Aorta (tissue), 5 donors: ENCODE data around the gene BDP1. TPM values are rescaled to one million over a fixed set of nuclear protein-coding genes. Genes with fewer than 3 reads are reported as not detected.
"Not testable (repeated sequence)": the region's sequence is repeated elsewhere in the genome, so short reads cannot be mapped to it uniquely, and the experiment has no call there.

Source experiments
- ATAC-seq: fragments of 200-7000 bp; cut with Tn5 transposase; one replicate; pipeline ENCODE4 v1.9.1; 2022; ENCODE audit warnings: moderate library complexity; ENCODE audit not compliant: low FRiP score
- DNase-seq, 2 donors: peaks; one replicate each; pipeline ENCODE4 v3.0.0-alpha.2; 2020
- H3K27ac ChIP-seq, 2 donors: one replicate each; pipeline ENCODE4 v1.5.1; 2013; ENCODE audit warnings: low read length in 2 of 2, mild to moderate bottlenecking in 2 of 2, moderate library complexity in 2 of 2, control low read depth in 1 of 2, inconsistent platforms in 1 of 2, low read depth in 1 of 2
- H3K27me3 ChIP-seq, 2 donors: one replicate each; pipeline ENCODE4 v1.6.1; 2013; ENCODE audit warnings: control low read depth in 1 of 2, low read length in 1 of 2, mild to moderate bottlenecking in 1 of 2, moderate library complexity in 1 of 2; ENCODE audit not compliant: insufficient read depth in 2 of 2, control insufficient read depth in 1 of 2
- H3K36me3 ChIP-seq, 2 donors: one replicate each; pipeline ENCODE4 v1.6.1; 2013; ENCODE audit warnings: control low read depth in 1 of 2, low read length in 1 of 2, mild to moderate bottlenecking in 1 of 2; ENCODE audit not compliant: insufficient read depth in 2 of 2, control insufficient read depth in 1 of 2
- H3K4me1 ChIP-seq, 2 donors: one replicate each; pipeline ENCODE4 v1.6.1; 2013; ENCODE audit warnings: low read length in 2 of 2, control low read depth in 1 of 2, mild to moderate bottlenecking in 1 of 2, moderate library complexity in 1 of 2; ENCODE audit not compliant: insufficient read depth in 2 of 2, control insufficient read depth in 1 of 2
- H3K4me3 ChIP-seq, 2 donors: one replicate each; pipeline ENCODE4 v1.5.1; 2013; ENCODE audit warnings: low read length in 2 of 2, control low read depth in 1 of 2, mild to moderate bottlenecking in 1 of 2
- H3K9me3 ChIP-seq: one replicate; pipeline ENCODE4 v1.6.1; 2013; ENCODE audit warnings: mild to moderate bottlenecking, low read length; ENCODE audit not compliant: control insufficient read depth
- WGBS, 2 donors: extraction: QIAGEN DNeasy Blood & Tissue Kit; methylation state at CpG; one replicate each; pipeline ENCODE4 v1.1.7; 2013; 5-methylcytosine and 5-hydroxymethylcytosine counted together
- intact Hi-C, 2 donors: fragments of 100-400 bp; cut with DNase I; formaldehyde crosslinking; loops; one replicate each; pipeline versions ENCODE4 v1.14.2 to v1.15.0; 2022
- polyA plus RNA-seq, 2 donors: library from polyadenylated mRNA; stranded (reverse); fragments of 200-250 nt; gene quantifications; one replicate each; pipeline ENCODE4 v1.2.3, GENCODE V29; 2013
- total RNA-seq, 2 donors: library from RNA; stranded (reverse); fragmentation: NEBNext Ultra II Directional; extraction: Animal tissue kit (Norgen Biotek cat#: 25700); gene quantifications; one replicate each; pipeline ENCODE4 v1.2.1, GENCODE V29; 2021
- donor health status: healthy with polysubstance abuse.
- donor health status: Bipolar disorder and iron deficiency.
- donor health status: DM: no; HTN: no; CAD: no.
- donor health status: DM: no; HTN: no; CAD: no.
- donor health status: DM: yes; HTN: yes; CAD: no.

BDP1 gene
- total and polyA plus RNA-seq, 4 donors: 7.0 to 32.2 (median 20.2) TPM

DNA sequence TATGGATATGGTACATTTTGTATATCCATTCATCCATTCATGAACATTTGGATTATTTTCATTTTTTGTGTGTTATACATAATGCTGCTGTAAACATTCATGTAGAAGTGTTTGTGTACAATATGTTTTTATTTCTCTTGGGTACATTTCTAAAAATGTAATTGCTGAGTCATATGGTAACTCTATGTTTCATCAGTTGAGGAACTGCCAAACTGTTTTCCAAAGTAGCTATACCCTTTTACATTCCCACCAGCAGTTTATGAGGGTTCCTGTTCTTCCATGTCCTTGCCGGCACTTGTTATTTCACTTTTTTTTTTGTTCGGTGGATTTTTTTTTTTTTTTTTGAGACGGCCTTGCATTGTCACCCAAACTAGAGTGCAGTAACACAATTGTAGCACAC is 77.7 kb downstream of the BDP1 start:
- 72 to 78% methylated on average over 3 of the region's 3 CpGs for whole genome bisulfite sequencing, 2 donors
- no peaks in the 10 kb centered on the region for H3K36me3 ChIP-seq
- no peak for ATAC-seq

DNA sequence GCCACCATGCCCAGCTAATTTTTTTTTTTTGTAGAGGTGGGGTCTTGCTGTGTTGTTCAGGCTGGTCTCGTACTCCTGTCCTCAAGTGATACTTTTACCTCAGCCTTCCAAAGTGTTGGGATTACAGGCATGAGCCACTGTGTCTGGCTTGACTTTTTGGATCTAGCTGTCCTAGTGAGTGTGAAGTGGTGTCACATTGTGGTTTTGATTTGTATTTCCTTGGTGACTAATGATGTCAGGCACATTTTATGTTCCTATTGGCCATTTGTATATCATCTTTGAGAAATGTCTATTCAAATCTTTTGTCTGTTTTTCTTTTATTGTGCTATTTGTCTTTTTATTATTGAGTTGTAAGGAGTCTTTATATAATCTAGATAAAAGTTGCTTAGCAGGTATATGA is 78.2 kb downstream of the BDP1 start:
- Histone ChIP-seq H3K27me3 (no peaks in the 10 kb centered on the region), H3K4me3 (no peak overlapping the region), H3K27ac (no peak overlapping the region), H3K4me1 (no peaks in the 10 kb centered on the region), H3K36me3 (no peaks in the 10 kb centered on the region), H3K9me3 (no peaks in the 10 kb centered on the region)
- intact Hi-C loops: no loop called here
- no peak for ATAC-seq
- WGBS, 2 donors: 93 to 96% methylated on average over 1 of the region's 1 CpG
- no peak for DNase-seq

More for the DNA sequence above, 77.7 kb downstream of the BDP1 start:
- no peak overlapping the region for H3K4me3 ChIP-seq
- no peak overlapping the region for H3K27ac ChIP-seq
- DNase-seq: no peak
- H3K4me1 ChIP-seq: no peaks in the 10 kb centered on the region
- no peaks in the 10 kb centered on the region for H3K9me3 ChIP-seq
- no peaks in the 10 kb centered on the region for H3K27me3 ChIP-seq
- intact Hi-C loops: no loop called here

DNA sequence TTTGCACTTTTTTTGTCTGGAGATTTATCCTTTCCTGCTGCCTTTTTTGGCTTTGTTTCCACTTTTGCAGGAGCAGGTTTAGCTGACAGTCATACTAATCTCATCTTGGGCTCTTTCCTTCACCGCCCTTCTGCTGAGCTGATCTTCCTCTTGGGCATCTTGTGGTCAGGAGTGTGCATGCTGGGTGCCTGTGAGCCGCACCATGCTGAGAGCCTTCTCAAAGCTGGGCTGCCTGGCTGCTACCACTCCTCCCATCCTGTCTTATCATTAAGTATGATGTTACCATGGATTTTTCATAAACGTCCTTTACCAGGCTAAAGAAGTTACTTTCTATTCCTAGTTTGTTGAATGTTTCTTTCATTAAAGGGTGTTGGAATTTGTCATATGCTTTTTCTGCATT is 82.2 kb downstream of the BDP1 start:
- H3K4me1 ChIP-seq: no peaks in the 10 kb centered on the region
- no peaks in the 10 kb centered on the region for H3K9me3 ChIP-seq
- H3K27me3 ChIP-seq: no peaks in the 10 kb centered on the region
- DNase-seq (no peak), ATAC-seq (no peak)
- peaks cover 0 to 2% of the 10 kb centered on the region in 2 donors for H3K36me3 ChIP-seq
- intact Hi-C loops: no loop called here
- WGBS, 2 donors: 78 to 79% methylated on average over 3 of the region's 3 CpGs
- H3K27ac ChIP-seq: no peak overlapping the region
- no peak overlapping the region for H3K4me3 ChIP-seq

DNA sequence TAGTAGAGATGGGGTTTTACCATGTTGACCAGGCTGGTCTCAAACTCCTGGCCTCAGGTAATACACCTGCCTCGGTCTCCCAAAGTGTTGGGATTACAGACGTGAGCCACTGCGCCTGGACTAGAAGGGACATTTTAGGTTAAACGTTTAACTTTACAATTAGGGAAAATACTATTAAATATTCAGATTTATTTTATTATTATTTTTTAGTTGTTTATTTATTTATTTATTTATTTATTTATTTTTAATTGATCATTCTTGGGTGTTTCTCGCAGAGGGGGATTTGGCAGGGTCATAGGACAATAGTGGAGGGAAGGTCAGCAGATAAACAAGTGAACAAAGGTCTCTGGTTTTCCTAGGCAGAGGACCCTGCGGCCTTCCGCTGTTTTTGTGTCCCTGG is 95.4 kb downstream of the BDP1 start:
- H3K4me1 ChIP-seq, intact Hi-C loops, ATAC-seq, H3K27me3 ChIP-seq, H3K9me3 ChIP-seq, H3K27ac ChIP-seq, H3K36me3 ChIP-seq, DNase-seq, H3K4me3 ChIP-seq: not testable (repeated sequence)
- 98 to 99% methylated on average over 7 of the region's 7 CpGs for WGBS, 2 donors

DNA sequence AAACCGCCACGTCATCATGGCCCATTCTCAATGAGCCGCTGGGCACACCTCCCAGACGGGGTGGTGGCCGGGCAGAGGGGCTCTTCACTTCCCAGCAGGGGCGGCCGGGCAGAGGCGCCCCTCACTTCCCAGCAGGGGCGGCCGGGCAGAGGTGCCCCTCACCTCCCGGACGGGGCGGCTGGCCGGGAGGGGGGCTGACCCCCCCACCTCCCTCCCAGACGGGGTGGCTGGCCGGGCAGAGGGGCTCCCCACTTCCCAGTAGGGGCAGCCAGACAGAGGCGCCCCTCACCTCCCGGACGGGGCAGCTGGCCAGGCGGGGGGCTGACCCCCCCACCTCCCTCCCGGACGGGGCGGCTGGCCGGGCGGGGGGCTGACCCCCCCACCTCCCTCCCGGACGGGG is 96.1 kb downstream of the BDP1 start:
- H3K4me3 ChIP-seq, ATAC-seq, intact Hi-C loops, H3K27me3 ChIP-seq, DNase-seq, H3K9me3 ChIP-seq, H3K27ac ChIP-seq, H3K36me3 ChIP-seq, H3K4me1 ChIP-seq: not testable (repeated sequence)
- 98 to 100% methylated on average over 17 to 20 of the region's 27 CpGs for WGBS, 2 donors

DNA sequence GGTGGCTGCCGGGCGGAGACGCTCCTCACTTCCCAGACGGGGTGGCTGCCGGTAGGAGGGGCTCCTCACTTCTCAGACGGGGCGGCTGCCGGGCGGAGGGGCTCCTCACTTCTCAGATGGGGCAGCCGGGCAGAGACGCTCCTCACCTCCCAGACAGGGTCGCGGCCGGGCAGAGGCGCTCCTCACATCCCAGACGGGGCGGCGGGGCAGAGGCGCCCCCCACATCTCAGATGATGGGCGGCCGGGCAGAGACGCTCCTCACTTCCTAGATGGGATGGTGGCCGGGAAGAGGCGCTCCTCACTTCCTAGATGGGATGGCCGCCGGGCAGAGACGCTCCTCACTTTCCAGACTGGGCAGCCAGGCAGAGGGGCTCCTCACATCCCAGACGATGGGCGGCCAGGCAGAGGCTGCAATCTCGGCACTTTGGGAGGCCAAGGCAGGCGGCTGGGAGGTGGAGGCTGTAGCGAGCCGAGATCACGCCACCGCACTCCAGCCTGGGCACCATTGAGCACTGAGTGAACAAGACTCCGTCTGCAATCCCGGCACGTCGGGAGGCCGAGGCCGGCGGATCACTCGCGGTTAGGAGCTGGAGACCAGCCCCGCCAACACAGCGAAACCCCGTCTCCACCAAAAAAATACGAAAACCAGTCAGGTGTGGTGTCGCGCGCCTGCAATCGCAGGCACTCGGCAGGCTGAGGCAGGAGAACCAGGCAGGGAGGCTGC is 96.7 kb downstream of the BDP1 start:
- H3K9me3 ChIP-seq, H3K36me3 ChIP-seq, H3K4me3 ChIP-seq, H3K27ac ChIP-seq, H3K27me3 ChIP-seq, DNase-seq, intact Hi-C loops, H3K4me1 ChIP-seq, ATAC-seq: not testable (repeated sequence)
- WGBS, 2 donors: 96 to 97% methylated on average over 37 to 53 of the region's 53 CpGs

DNA sequence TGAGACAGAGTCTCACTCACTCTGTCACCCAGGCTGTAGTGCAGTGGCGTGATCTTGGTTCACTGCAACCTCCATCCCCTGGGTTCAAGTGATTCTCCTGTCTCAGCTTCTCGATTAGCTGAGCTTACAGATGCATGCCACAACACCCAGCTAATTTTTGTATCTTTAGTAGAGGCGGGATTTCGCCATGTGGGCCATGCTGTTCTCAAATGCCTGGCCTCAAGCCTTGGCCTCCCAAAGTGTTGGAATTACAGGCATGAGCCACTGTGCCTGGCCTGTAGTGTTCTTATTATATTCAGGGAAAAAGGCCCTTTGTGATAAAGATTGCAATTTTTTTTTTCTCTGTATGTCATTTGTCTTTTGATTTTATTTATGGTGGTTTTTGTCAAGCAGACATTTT is 107.7 kb downstream of the BDP1 start:
- Histone ChIP-seq H3K4me3 (no peak overlapping the region), H3K9me3 (no peaks in the 10 kb centered on the region), H3K4me1 (no peaks in the 10 kb centered on the region), H3K27me3 (no peaks in the 10 kb centered on the region), H3K36me3 (peaks cover 2 to 3% of the 10 kb centered on the region in 2 donors), H3K27ac (no peak overlapping the region)
- ATAC-seq: no peak
- WGBS, 2 donors: 87 to 90% methylated on average over 4 of the region's 4 CpGs
- intact Hi-C loops: no loop called here
- no peak for DNase-seq

DNA sequence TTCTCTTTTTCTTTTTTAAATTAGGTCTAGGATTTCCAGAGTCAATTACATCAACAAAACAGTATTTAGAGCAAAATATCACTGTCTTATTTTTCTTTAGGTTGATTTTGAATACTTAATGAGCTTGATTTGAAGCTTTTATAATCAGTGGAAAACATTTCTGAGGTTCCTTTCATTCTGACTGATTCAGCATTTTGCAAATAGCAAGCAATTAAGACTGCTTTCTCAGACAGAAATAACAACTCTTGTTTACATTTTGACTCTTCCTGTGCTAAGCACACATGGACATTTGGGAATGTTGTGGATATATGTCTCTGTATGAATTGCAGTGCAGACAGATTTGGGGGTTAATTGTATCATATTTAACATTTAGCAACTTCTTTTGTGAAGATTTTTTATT is 109.4 kb downstream of the BDP1 start:
- DNase-seq: no peak
- intact Hi-C loops: no loop called here
- H3K27me3 ChIP-seq: no peaks in the 10 kb centered on the region
- no peaks in the 10 kb centered on the region for H3K9me3 ChIP-seq
- H3K4me3 ChIP-seq: no peak overlapping the region
- H3K36me3 ChIP-seq: peaks cover 2 to 6% of the 10 kb centered on the region in 2 donors
- H3K4me1 ChIP-seq: no peaks in the 10 kb centered on the region
- ATAC-seq: no peak
- no peak overlapping the region for H3K27ac ChIP-seq

DNA sequence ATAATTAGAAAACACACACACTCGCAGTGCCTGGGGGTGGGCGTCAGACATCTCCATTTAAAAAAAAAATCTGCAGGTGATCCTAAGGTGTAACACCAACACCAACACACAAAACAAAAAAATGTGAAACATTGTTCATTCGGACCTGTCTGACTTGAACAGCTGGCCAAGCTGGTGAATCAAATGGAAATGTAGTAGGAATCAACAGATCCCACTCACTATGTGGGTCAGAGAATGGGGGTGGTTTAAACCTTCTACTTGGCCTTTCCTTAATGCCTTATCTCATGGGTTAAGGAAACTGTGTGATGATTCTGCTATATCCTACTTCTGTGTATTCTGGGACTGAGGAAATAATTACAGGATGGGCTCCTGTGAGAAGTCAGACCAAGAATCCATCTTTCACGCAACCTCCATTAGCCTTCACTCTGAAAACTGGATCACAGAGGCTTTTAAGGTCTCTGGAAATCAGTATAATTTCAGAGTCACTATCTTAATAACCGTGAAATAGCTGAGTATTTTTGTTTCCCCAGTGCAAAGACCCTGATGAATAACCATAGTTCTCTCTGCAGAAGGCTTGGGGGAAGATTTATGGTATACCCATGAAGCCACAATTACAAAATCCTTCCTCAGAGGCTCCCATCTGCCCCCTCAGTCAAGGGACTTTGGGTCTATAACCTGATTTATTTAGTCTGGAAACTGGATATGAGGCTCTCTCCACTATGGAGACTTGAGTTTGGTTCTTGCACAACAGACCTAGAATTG is 114.5 kb downstream of the BDP1 start:
- H3K4me1 ChIP-seq: no peaks in the 10 kb centered on the region
- H3K36me3 ChIP-seq: peaks cover 0 to 3% of the 10 kb centered on the region in 2 donors
- no peaks in the 10 kb centered on the region for H3K27me3 ChIP-seq
- DNase-seq (no peak), ATAC-seq (no peak)
- intact Hi-C loops: no loop called here
- H3K9me3 ChIP-seq: no peaks in the 10 kb centered on the region
- no peak overlapping the region for H3K27ac ChIP-seq
- H3K4me3 ChIP-seq: no peak overlapping the region
- 54 to 76% methylated on average over 5 of the region's 5 CpGs for WGBS, 2 donors
